ENCODE results near the gene FLYWCH2.

Gene FLYWCH2

DNA sequence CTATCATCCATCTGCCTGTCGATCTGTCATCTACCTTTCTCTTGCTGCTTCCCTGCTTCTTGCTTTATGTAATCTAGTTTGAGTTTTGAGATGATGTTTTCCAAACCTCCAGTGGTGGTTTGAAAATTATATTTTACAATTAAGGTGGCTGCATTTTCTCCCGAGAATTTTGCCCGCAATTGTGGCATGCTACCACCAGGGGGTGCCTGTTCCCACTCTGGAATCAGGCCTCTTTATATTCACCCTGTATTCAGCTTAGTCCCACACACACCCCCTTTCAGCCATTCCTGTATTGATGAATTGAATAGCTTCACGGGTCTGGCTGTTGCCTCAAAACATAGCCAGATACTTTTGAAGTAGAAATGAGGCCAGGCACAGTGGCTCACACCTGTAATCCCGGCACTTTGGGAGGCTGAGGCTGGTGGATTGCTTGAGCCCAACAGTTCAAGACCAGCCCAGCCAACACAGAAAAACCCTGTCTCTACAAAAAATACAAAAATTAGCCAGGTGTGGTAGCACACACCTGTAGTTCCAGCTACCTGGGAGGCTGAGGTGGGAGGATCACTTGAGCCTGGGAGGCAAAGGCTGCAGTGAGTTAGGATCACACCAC, 28.2 kb upstream of the FLYWCH2 start:
- DNase-seq, result no peak

DNA sequence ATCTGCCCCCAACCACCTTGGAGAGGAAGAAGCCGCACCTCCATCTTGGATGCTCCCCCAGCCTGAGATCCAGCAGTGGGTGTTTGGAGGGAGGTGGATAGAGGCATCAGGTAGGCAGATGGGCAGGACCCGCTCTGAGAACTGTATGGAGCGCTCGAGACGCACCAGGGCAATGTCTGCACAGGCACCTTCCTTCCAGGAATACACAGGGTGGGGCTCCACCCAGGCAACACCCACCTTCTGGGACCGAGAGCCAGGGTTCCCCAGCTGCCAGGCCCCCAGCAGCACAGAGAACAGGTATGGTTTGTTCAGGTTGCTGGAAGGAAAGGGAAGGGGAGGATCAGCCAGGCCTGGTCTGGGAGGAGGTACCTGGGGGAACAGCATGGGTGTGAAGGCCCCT, 27.5 kb upstream of the FLYWCH2 start:
- DNase-seq, result no peak

DNA sequence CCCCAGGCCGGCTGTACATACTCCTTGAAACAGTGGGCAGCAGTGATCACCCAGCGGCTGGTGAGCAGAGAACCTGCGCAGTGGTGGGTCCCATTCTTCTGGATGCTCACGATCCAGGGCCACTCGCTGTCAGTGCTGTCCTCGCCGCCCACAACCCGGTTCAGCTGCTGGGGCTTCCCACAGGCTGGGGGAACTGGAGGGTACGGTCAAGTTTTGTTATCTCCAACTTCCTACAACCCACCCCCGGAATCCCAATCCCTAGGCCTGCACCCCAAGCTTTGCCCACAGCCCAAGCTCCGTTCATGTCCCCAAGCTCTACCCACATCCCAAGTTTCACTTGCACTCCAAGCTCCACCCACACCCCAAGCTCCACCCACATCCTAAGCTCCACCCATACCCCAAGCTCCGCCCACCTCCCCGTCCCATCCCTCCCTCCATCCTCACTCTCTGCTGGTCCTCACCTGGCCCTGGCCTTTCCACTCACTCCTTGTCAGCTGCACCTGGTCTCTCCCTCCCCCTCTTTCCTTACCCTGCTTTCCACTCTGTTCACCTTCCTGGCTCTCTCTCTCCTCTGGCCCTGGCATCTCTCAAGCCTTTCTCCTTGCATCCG, 26.8 kb upstream of the FLYWCH2 start:
- DNase-seq, result no peak

DNA sequence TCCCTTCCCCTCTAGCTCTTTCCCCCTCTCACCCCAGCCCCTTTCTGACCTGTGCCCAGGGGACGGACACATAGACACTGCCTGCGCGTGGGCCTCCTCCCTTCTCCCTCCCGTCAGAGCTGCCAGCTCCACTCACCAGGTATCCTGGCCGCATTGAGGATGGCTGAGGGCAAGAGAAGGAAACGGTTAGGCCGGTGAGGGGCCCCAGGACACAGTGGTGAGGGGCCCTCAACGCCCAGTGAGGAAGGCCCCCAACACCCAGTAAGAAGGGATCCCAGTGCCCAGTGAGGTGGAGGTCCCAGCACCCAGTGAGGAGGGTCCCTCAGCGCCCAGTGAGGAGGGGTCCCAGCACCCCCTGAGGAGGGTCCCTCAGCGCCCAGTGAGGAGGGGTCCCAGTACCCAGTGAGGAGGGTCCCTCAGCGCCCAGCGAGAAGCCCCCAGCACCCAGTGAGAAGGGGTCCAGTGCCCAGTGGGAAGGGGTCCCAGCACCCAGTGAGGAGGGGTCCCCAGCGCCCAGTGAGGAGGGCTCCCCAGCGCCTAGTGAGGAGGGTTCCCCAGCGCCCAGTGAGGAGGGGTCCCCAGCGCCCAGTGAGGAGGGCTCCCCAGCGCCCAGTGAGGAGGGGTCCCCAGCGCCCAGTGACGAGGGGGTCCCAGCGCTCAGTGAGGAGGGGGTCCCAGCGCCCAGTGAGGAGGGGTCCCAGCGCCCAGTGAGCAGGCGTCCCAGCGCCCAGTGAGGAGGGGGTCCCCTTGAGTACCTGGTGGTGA, 26.1 kb upstream of the FLYWCH2 start:
- no peak for DNase-seq

DNA sequence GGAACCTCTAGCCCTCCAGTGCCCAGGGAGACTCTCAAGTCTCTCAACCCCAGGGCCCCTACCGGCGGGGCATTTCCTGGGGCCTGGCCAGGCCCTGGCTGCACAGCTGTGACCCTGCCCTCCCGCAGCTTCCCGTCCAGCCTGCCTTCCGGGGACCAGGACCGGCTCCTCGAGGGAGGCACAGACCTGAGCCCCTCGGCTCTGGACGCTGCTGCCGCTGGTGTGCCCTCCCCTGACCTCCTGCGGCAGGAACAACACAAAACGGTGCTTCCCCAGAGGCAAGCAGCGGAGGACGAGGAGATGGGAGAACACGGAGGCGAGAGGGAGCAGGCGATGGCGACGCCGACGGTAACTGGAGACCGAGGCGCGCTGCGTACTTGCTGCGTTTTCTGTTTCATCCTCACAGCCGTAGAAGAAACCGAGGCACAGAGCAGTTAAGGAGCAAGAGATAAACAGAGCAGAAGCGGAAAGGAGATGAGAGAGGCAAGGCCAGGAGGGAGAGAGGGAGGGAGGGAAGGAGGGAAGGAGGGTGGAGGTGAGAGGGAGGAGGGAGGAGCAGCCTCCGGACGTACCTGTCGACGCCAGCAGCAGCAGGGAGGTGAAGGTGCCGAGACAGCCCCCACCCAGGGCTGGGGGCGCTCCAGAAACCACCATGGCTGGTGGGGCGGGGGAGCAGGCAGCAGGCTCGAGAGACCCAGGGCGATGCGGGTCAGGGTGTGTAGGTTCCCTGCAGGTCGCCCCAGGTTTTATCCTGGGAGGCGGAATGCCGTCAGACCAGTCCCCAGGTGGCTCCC, 25.4 kb upstream of the FLYWCH2 start, which contains the start of gene PRSS22:
Gene PRSS22 (minus strand): TSS at position 720 of the 794 bp plus-strand sequence. CDS start 66 bp downstream, at position 654.
- DNase-seq, result no peak

DNA sequence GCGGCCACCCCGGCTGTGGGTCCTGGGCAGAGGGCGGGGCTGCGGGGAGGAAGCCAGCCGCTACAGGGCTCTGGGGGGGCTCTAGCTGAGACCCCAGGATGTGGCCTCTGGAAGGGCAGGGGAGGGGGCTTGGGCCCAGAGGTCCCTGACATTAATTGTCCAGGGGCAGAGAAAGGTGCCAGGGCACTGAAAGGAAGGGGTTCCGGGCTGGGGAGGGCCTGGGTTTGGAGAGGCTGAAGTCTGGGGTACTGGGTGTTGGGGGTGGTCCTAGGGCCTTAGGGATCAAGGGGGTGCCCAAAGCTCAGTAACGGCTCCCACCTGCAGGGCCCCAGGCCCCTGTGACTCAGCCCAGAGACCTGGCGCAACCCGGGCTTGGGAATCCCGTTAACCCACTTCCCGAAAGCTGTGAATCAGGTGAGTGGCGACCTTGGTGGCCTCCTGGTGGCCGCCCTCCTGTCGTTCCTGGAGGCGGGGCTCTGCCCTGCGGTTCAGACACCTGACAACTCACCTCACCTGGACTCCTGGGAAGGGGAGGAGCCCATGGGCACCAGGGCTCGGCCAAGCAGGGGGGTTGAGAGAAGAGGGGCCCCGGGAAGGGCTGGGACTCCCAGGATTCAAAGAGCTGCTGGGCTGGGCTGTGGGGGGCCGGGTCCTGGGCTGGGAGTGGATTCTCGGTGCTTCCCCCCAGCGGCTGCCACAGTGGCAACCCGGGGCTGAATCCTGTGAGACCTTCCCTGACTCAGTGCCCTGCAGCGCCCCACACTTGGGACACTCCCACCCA, 24.6 kb upstream of the FLYWCH2 start:
- no peak for DNase-seq

DNA sequence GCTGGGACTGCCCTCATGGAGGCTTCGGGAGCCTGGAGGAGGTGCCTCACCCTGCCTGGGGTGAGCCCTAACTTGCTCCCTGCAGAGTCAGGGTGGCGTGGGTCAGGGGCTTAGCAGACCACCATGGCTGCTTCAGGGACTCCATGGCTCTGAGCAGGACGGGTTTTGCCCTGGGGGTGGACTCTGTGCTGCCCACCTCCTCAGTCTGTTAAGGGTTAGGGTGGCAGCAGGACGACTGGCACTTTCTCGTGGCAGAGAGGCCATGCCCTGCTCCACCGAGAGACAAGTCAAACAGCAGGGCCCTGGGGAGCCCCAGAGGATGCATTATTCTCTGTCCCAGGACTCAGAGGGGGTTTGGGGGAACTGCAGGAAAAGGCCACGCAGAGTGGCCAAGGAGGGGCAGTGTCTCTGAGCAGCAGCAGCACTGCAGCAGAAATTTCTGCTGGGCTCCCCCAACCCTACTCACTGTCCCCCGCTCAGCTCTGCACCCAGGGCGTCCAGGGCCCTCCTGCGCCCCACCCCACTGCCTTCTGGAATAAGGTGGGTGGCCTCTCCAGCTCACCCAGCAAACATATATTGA, 23.2 kb upstream of the FLYWCH2 start:
- DNase-seq, result no peak

DNA sequence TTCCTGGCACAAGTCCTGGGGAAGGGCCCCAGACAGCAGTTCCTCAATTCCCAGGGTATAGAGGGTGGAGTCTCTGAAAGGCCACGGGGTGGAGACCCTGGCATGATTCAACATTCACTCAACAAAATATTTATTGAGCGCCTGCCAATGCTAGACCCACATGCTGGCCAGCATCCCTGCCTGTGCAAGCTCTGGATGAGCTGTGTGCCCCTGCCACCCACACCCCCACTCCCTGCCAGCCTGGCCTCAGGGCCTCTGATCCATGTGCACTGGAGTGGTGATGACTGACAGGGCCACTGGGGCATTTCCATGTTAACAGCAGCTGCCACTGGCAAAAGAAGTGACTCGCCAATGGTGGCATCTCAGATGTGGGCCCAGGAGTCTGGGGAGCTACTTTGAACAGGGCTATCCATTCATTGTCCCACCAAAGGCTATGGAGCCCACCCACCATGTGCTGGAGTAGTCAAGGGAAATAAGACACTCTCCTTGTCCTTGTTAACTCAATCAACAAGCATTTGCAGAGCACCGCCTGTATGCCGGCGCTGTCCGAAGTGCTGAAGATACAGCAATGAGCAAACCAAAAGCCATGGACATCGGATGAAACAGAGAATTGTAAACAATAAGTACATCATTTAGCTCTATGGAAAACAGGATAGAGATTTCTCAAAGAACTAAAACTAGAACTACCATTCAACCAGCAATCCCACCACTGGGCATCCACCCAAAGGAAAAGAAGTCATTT, 22.0 kb upstream of the FLYWCH2 start:
- DNase-seq, result no peak

DNA sequence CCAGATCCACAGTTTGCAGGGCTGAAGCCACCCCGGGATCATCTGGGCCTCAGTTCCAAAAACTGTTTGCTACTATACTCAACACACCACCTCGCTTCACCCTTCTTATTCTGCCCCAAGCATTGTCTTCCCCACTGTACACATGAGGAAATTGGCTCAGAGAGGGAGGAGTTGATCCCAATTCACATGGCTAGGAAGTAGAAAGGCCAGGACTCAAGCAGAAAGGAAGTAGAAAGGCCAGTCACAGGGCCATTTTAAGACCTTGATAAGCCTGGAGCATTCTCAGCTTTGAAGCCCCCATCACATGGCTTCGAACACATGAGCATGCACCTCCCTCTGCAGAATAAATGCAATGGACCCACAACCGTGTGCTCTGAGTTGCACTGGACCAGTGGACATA, 17.4 kb upstream of the FLYWCH2 start:
- DNase-seq, result no peak

DNA sequence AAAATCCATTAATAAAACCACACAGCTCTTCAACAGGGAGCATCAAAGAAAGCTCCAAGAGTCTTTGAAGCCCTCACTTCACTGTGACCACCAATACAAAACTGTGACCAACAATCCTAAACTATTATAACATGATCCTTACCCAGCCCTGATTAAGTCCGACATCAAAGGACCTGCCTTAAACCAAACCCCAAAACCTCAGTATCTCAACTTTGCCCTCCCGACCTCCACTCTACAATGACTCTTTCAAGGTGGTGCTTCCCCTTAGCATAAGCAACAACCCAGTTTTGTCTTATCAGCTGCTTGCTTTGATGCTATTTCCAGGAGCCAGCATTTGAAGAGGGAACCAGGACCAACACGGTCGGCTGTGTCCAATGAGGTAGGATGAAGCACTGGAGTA, 16.6 kb upstream of the FLYWCH2 start:
- DNase-seq, result no peak

DNA sequence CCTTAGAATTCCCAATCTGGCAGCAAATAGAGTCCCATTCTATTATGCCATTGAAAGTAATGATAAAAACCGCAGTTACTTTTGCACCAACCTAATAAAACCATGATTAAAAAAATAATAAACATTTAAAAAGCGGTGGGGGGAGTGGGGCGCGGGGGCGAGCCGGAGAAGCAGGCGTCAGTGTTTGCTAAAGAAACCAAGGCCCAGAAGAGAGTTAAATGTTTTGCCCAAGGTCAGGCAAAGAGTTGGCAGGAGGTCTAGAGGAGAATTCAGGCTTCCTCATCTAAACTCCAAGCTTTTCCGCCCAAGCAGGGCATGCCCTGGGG, 15.4 kb upstream of the FLYWCH2 start:
- DNase-seq, result no peak

DNA sequence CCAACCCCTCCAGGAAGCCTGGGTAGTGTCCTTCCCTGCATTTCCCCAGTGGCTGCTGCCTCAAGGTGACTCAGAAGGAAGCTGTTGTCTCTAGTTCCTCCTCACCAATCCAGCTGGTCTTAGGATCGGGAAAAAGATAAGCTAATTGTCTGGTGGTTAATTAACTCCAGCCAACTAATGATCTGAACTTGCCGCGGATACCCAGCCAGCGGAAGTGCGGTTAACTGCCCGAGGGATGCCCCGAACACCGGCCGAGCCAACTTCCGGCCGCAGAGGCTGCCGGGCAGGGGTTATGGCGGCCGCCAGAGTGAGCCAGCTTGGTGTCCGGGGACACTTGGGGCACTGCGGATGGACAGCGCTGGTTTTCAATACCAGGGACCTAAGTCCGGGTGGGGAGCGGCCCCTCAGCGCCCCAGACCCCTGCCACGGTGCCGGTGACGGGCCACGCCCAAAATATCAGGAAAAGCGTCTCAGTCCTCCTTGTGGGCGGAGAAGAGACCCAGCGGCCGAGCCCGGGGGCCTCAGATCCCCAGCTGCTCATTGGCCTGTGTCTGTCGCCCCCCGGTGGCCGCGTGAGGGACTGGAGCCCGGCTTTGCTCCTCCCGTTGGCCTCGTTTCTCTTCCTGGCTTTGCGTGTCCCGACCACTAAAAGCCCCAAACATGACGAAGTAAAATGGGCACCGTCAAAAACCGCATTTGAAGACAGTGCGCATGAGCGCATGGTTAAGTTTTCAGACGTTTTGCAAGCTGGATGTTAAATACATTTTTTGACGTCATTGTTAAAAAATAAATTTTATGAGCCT, 14.8 kb upstream of the FLYWCH2 start:
- DNase-seq, result peak; percentile 85

DNA sequence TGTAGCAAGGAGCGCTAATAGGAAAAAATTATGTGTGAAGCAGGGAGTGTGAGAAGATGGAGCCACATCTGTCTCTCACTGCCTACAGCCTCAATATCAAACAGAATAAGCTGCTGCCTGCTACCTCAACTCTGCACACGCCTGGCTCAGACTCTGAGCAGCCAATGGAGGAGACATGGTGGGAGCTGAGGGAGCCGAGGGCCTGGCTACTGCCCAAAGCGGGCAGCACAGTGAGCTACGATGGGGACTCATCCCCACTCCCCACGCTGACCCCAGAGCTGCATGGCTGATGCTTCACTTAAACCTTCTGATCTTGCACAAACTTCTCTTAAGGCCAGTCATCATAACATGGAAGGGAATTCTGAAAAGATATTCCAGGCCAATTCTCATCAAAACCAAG, 11.1 kb upstream of the FLYWCH2 start:
- no peak for DNase-seq

DNA sequence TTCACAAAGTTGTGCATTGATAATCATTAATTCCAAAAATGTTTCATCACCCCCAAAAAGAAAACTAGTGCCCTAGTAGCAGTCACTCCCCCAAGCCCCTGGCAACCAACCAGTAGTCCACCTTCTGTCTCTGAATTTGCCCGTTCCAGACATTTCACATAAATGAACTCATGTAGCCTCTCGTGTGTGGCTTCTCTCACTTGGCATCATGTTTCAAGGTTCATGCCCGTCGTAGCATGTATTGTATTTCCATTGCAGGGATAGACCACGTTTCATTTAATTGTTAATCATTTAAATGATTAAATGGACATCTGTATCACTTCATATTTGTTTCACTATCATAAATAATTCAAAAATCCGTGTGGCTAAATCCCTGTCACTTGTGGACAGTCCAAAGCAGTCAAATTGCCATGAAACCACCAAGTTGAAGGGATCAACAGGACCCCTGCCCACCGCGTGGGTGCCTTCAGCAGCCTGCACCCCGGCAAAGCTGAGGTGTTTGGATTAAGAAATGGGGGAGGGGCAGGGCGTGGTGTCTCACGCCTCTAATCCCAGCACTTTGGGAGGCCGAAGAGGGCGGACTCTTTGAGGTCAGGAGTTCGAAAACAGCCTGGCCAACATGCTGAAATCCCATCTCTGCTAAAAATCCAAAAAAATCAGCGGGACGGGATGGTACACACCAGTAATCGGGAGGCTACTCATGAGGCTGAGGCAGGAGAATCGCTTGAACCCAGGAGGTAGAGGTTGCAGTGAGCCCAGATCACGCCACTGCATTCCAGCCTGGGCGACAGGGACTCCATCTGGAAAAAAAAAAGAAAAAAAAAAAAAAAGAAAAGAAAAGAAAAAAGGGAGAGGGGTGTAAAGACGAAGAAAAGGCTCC, 8.7 kb upstream of the FLYWCH2 start:
- DNase-seq, result no peak

DNA sequence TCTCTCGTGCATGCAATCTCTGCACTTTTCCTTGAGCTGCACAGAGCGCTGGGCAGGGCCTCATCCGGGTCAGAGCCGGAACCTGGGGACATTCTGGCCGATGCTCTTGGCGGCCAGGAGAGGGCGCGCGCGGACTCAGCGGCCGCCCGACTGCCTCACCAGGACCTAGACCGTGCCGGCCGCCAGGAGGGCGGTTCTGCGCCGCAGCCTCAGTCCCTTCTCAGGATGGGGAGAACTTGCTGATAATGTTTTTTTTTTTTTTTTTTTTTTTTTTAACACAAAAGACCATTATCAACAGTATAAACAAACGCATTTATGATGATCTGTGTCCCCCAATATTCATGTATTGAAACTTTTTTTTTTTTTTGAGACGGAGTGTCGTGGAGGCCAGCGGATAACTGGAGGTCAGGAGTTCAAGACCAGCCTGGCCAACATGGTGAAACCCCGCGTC, 8.1 kb upstream of the FLYWCH2 start:
- DNase-seq, result peak; percentile 50

DNA sequence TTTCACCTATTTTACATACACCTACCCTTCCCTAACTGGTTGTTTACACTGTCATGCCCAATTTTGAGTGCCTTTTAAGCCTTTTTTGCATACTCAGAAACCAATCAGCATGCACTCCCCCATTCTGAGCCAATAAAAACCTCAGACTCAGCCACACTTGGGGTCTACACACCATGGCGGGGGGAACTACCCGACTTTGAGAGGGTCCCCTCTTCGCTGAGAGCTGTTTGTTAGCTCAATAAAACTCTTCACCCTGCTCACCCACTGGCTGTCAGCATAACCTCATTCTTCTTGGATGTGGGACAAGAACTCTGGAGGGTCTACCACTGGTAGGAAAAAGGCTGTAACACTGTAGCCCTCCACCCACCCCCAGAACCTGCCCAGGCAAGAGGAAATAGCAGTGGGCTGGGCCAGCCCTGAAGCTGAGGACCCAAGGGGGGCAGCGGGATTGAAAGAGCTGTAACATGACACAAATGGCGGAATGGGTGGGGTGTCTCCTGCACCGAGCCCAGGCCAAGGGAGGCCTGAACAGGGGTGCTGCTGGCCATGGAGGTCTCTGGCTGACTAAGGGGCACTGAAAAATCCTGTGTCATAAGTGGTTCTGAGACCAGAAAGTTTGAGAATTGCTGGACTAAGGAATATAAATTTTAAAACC, 3.0 kb upstream of the FLYWCH2 start:
- DNase-seq, result no peak

DNA sequence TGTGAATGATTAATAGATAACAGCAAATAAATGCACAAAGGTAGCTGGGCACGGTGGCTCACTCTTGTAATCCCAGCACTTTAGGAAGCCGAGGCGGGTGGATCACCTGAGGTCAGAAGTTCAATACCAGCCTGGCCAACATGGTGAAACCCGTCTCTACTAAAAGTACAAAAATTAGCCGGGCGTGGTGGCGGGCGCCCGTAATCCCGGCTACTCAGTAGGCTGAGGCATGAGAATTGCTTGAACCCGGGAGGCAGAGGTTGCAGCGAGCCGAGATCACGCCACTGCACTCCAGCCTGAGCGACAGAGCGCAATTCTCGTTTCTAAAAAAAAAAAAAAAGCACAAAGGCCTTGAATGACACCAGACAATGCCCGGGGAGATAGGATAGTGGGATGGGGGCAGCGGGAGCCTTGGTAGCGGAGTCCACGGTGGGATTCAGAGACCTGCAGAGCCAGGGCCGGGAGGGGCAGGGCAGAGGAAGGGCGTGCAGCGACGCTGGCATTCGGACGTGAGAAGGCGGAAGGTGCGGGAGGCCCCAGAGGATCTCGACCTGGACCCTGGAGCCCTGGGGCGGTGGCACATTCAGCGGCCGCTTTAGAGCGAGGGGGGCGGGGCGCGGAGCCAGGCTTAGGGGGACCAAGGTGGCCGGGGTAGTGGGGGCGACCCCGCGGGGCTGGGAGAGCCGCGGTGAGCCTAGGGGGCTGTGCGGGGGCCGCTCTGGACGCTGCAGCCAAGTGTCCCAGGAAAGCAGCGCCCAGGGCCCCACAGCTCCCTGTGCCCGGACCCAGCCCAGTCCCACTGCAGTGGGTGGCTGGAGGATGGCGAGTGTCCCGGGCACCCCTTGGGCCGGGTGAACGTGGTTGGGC, 999 bp upstream of the FLYWCH2 start:
- DNase-seq, result no peak

DNA sequence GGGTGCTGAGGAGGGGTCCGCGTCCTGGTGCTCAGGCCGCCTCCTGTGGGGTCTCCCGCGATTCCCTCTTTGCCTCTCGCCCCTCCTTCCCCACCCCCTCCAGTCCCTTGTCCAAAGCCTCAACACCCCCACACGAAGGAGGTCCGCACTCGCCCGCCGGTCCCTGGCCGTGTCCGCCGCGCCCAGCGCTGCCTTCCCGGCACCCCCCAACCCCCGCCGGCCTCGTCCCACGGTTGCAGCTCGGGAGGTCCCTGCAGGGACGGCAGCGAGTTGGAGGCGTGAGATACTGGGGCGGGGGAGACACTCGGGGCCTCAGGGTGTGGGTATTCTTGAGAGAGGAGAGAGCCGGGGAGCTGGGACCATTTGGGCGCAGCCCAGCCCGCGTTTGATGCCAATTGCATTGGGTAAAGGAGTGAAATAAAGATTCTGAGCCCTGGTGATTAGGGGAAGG, 468 bp downstream of the FLYWCH2 start:
- DNase-seq, result no peak
